ENCODE results near the gene SRPK1.

Gene SRPK1

DNA sequence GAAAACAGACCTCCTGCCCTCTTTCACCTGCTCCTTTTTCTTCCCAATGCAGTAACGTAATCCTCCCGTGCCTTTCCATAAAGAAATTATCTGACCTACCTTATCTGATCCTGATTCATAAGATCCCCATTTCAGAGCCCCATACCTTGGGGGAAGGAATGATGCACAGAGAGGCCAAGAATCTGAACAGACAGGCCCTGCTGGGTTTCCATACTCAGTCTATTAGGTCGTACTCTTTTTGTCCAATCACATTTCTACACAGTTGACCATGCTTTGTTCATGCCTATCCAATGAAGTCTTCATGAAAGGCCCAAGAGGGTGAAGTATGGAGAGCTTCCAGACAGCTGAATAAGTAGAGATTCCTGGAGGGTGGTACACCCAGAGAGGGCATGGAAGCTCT, 25.3 kb downstream of the SRPK1 start:
- no peak overlapping the region for H3K4me3 ChIP-seq (ENCODE audit: severe bottlenecking)
- H3K27me3 ChIP-seq (ENCODE audit: insufficient read depth, poor library complexity, severe bottlenecking) = no peaks in the 10 kb centered on the region
- no peaks in the 10 kb centered on the region for H3K4me1 ChIP-seq (ENCODE audit: insufficient read depth, poor library complexity, severe bottlenecking)
- TF ChIP-seq, protein P1, sequence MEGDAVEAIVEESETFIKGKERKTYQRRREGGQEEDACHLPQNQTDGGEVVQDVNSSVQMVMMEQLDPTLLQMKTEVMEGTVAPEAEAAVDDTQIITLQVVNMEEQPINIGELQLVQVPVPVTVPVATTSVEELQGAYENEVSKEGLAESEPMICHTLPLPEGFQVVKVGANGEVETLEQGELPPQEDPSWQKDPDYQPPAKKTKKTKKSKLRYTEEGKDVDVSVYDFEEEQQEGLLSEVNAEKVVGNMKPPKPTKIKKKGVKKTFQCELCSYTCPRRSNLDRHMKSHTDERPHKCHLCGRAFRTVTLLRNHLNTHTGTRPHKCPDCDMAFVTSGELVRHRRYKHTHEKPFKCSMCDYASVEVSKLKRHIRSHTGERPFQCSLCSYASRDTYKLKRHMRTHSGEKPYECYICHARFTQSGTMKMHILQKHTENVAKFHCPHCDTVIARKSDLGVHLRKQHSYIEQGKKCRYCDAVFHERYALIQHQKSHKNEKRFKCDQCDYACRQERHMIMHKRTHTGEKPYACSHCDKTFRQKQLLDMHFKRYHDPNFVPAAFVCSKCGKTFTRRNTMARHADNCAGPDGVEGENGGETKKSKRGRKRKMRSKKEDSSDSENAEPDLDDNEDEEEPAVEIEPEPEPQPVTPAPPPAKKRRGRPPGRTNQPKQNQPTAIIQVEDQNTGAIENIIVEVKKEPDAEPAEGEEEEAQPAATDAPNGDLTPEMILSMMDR (IDR thresholded peaks at IDR 0.05; ENCODE audit: poor library complexity, severe bottlenecking) = no peak
- H3K9me3 ChIP-seq (ENCODE audit: severe bottlenecking) = no peaks in the 10 kb centered on the region
- peak; percentile 23; the same call in 1 of the 3 replicates for ATAC-seq (ENCODE audit: low read depth)
- H3K27ac ChIP-seq (ENCODE audit: poor library complexity, severe bottlenecking) = no peak overlapping the region
- peaks cover 42% of the 10 kb centered on the region for H3K36me3 ChIP-seq (ENCODE audit: low read depth)
- no peak for DNase-seq (ENCODE audit: low spot score)

DNA sequence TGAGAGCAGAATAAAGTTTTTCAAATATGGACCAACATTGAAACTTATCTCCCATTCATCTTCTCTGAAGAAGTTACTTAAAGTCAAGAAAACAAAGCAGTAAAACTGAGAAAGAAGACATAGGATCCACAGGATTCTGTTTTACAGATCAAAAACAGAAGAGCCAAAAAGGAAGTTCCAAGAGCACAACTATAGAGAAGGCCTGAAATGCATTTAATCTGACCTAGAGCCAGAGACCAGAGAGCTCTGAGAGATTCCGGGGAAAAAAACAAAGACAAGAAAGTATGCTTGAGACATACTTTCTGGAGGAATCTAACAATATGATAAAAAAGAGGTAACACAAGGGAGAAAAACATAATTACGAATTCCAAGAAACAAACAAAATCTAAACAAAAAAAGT, 26.1 kb downstream of the SRPK1 start:
- TF ChIP-seq, protein P1 (IDR thresholded peaks at IDR 0.05; ENCODE audit: poor library complexity, severe bottlenecking) = no peak
- no peak overlapping the region for H3K27ac ChIP-seq (ENCODE audit: poor library complexity, severe bottlenecking)
- no peak overlapping the region for H3K4me3 ChIP-seq (ENCODE audit: severe bottlenecking)
- DNase-seq (ENCODE audit: low spot score) (no peak), ATAC-seq (ENCODE audit: low read depth) (no peak)
- no peaks in the 10 kb centered on the region for H3K4me1 ChIP-seq (ENCODE audit: insufficient read depth, poor library complexity, severe bottlenecking)
- H3K27me3 ChIP-seq (ENCODE audit: insufficient read depth, poor library complexity, severe bottlenecking) = no peaks in the 10 kb centered on the region
- no peaks in the 10 kb centered on the region for H3K9me3 ChIP-seq (ENCODE audit: severe bottlenecking)
- H3K36me3 ChIP-seq (ENCODE audit: low read depth) = peaks cover 43% of the 10 kb centered on the region

DNA sequence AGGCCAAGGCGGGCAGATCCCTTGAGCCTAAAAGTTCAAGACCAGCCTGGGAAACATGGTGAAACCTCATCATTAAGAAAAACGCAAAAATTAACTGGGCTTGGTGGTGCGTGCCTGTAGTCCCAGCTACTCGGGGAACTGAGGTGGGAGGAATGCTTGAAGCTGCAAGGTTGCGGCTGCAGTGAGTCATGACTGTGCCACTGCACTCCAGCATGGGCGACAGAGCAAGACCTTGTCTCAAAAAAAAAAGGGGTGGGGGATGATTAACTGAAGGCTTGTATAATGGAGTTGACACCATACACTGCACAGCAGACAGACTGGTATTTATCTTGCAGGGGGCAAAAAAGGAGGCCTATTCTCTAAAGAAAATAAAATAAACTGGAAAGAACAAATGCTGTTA, 27.7 kb downstream of the SRPK1 start:
- TF ChIP-seq, protein P1 (IDR thresholded peaks at IDR 0.05; ENCODE audit: poor library complexity, severe bottlenecking) = no peak
- ATAC-seq (ENCODE audit: low read depth) = no peak
- no peak overlapping the region for H3K4me3 ChIP-seq (ENCODE audit: severe bottlenecking)
- no peaks in the 10 kb centered on the region for H3K4me1 ChIP-seq (ENCODE audit: insufficient read depth, poor library complexity, severe bottlenecking)
- no peaks in the 10 kb centered on the region for H3K9me3 ChIP-seq (ENCODE audit: severe bottlenecking)
- H3K27ac ChIP-seq (ENCODE audit: poor library complexity, severe bottlenecking) = no peak overlapping the region
- DNase-seq (ENCODE audit: low spot score) = no peak
- H3K36me3 ChIP-seq (ENCODE audit: low read depth) = peaks cover 45% of the 10 kb centered on the region
- no peaks in the 10 kb centered on the region for H3K27me3 ChIP-seq (ENCODE audit: insufficient read depth, poor library complexity, severe bottlenecking)

DNA sequence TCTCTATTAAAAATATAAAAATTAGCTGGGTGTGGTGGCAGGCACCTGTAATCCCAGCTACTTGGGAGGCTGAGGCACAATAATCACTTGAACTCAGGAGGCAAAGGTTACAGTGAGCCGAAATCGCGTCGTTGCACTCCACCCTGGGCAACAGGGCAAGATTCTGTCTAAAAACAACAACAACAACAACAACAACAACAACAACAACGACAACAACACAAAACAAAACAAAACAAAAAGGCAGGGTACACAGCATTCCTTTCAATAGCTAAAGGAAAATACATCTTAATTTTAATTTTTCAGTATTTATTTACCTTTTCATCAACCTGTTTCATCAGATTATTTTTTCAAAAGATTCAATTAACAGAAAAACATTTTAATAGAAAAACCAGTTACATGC, 28.4 kb downstream of the SRPK1 start:
- H3K27me3 ChIP-seq (ENCODE audit: insufficient read depth, poor library complexity, severe bottlenecking) = no peaks in the 10 kb centered on the region
- H3K9me3 ChIP-seq (ENCODE audit: severe bottlenecking) = no peaks in the 10 kb centered on the region
- no peaks in the 10 kb centered on the region for H3K4me1 ChIP-seq (ENCODE audit: insufficient read depth, poor library complexity, severe bottlenecking)
- ATAC-seq (ENCODE audit: low read depth) = no peak
- DNase-seq (ENCODE audit: low spot score) = no peak
- no peak overlapping the region for H3K27ac ChIP-seq (ENCODE audit: poor library complexity, severe bottlenecking)
- H3K4me3 ChIP-seq (ENCODE audit: severe bottlenecking) = no peak overlapping the region
- H3K36me3 ChIP-seq (ENCODE audit: low read depth) = peaks cover 46% of the 10 kb centered on the region
- TF ChIP-seq, protein P1 (IDR thresholded peaks at IDR 0.05; ENCODE audit: poor library complexity, severe bottlenecking) = no peak

DNA sequence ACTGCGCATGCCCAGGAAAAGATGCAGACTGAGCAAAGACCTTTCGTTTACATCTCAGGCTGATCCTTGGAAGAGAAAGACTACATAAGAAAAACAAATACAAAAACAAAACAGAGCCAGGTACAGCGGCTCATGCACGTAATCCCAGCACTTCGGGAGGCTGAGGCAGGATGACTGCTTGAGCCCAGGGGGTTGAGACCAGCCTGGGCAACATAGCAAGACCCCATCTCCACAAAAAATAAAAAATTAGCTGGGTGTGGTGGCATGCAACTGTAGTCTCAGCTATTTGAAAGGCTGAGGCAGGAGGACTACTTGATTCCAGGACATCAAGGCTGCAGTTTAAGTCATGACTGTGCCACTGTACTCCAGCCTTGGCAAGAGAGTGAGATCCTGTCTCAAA, 41.7 kb downstream of the SRPK1 start:
- TF ChIP-seq, protein P1 (IDR thresholded peaks at IDR 0.05; ENCODE audit: poor library complexity, severe bottlenecking) = no peak
- Histone ChIP-seq H3K27ac (ENCODE audit: poor library complexity, severe bottlenecking) (no peak overlapping the region), H3K27me3 (ENCODE audit: insufficient read depth, poor library complexity, severe bottlenecking) (no peaks in the 10 kb centered on the region), H3K9me3 (ENCODE audit: severe bottlenecking) (peaks cover 7% of the 10 kb centered on the region), H3K4me3 (ENCODE audit: severe bottlenecking) (no peak overlapping the region), H3K4me1 (ENCODE audit: insufficient read depth, poor library complexity, severe bottlenecking) (no peaks in the 10 kb centered on the region), H3K36me3 (ENCODE audit: low read depth) (peaks cover 84% of the 10 kb centered on the region)
- no peak for ATAC-seq (ENCODE audit: low read depth)
- DNase-seq (ENCODE audit: low spot score) = no peak
